MCF 10A (cell line): ENCODE results near the gene ZBTB5. TPM values are rescaled to one million over a fixed set of nuclear protein-coding genes. Genes with fewer than 3 reads are reported as not detected.

Source experiments
- BruUV-seq: library from RNA; stranded (reverse); fragments of 400-500 nt; replicated peaks from 2 replicates; lab custom pipeline; 2021; lab: Mats Ljungman, UMichigan
- CTCF ChIA-PET: fragments of 300-600 bp; sonication (Branson Sonifier 250); formaldehyde crosslinking; extraction: SDS; loops from one replicate; lab custom pipeline; 2021; ENCODE audit warnings: antibody characterized with exemption, inconsistent platforms; lab: Yijun Ruan, JAX
- POLR2A ChIA-PET: fragments of 300-600, 350-650 bp; sonication (Branson Sonifier 250); formaldehyde crosslinking; extraction: SDS; loops from one replicate; lab custom pipeline; 2020; ENCODE audit warnings: antibody characterized with exemption, inconsistent platforms; lab: Yijun Ruan, JAX
- DNase-seq: peaks from one replicate; pipeline ENCODE4 v3.0.0-alpha.2; 2018; ENCODE audit not compliant: unreplicated experiment
- H3K27ac Mint-ChIP-seq: one replicate; pipeline ENCODE4 v1.8.0; 2022; ENCODE audit warnings: mild to moderate bottlenecking, low read depth, mixed read lengths; ENCODE audit not compliant: unreplicated experiment
- H3K27me3 Mint-ChIP-seq: one replicate; pipeline ENCODE4 v1.8.0; 2022; ENCODE audit warnings: mixed read lengths; ENCODE audit not compliant: insufficient read depth, unreplicated experiment
- H3K36me3 Mint-ChIP-seq: one replicate; pipeline ENCODE4 v1.8.0; 2022; ENCODE audit warnings: mild to moderate bottlenecking, moderate library complexity, mixed read lengths; ENCODE audit not compliant: insufficient read depth, unreplicated experiment
- H3K4me1 Mint-ChIP-seq: one replicate; pipeline ENCODE4 v1.8.0; 2022; ENCODE audit warnings: mixed read lengths; ENCODE audit not compliant: insufficient read depth, unreplicated experiment
- H3K4me3 Mint-ChIP-seq: one replicate; pipeline ENCODE4 v1.8.0; 2022; ENCODE audit warnings: mild to moderate bottlenecking, moderate library complexity, mixed read lengths; ENCODE audit not compliant: unreplicated experiment
- H3K9me3 Mint-ChIP-seq: one replicate; pipeline ENCODE4 v1.8.0; 2022; ENCODE audit warnings: mixed read lengths; ENCODE audit not compliant: unreplicated experiment
- CTCF ChIP-seq: fragments of 200-600 bp; IDR thresholded peaks from one replicate; pipeline ENCODE4 v1.8.0; 2022; ENCODE audit warnings: antibody characterized with exemption, mild to moderate bottlenecking; ENCODE audit not compliant: unreplicated experiment
- intact Hi-C: fragments of 100-400 bp; cut with micrococcal nuclease; formaldehyde crosslinking; loops from 2 replicates; pipeline ENCODE4 v1.14.1; 2022
- total RNA-seq: library from RNA; stranded (reverse); gene quantifications from 2 replicates; pipeline ENCODE4 v1.2.3, GENCODE V29; 2022

The ZBTB5 gene
- total RNA-seq, 1 experiment from 2014 or later, result 9.0 TPM

- no peak for DNase-seq
- no TSS peak for BruUV-seq
- Mint-ChIP-seq H3K4me3 (no peak overlapping the region), H3K27ac (no peak overlapping the region), H3K9me3 (no peaks in the 10 kb centered on the region), H3K36me3 (peaks cover 33% of the 10 kb centered on the region), H3K27me3 (no peaks in the 10 kb centered on the region), H3K4me1 (peaks cover 4% of the 10 kb centered on the region)
- ChIA-PET POLR2A (interaction anchor here (0.9 to 1.3 kb wide), 3 partner anchors 12 to 22 kb away, joined by 3 to 4 read pairs (median 3); partner anchors contain the start of gene POLR1E), CTCF (interaction anchor here (1.2 kb wide), 1 partner anchor 14 kb away, joined by 4 read pairs; no protein-coding TSS in a partner anchor)
- intact Hi-C loops, result no loop called here
- no peak for TF ChIP-seq CTCF
Measured at GRCh38 chr9:37508135-37508833, 43.0 kb upstream of the ZBTB5 start.

GRCh38 chr9:37507566-37508134 is 42.4 kb upstream of the ZBTB5 start:
- H3K27me3 Mint-ChIP-seq, result no peaks in the 10 kb centered on the region
- DNase-seq, result no peak
- no peak overlapping the region for H3K27ac Mint-ChIP-seq
- no peaks in the 10 kb centered on the region for H3K9me3 Mint-ChIP-seq
- no TSS peak for BruUV-seq
- intact Hi-C loops, result no loop called here
- ChIA-PET POLR2A (interaction anchor here (0.9 to 1.3 kb wide), 3 partner anchors 12 to 22 kb away, joined by 3 to 4 read pairs (median 3); partner anchors contain the start of gene POLR1E), CTCF (no interaction called here)
- peaks cover 38% of the 10 kb centered on the region for H3K36me3 Mint-ChIP-seq
- TF ChIP-seq CTCF, result no peak
- no peak overlapping the region for H3K4me3 Mint-ChIP-seq
- peaks cover 4% of the 10 kb centered on the region for H3K4me1 Mint-ChIP-seq

GRCh38 chr9:37504605-37505004 is 39.4 kb upstream of the ZBTB5 start:
- Mint-ChIP-seq H3K4me1 (peaks cover 4% of the 10 kb centered on the region), H3K4me3 (no peak overlapping the region), H3K27me3 (no peaks in the 10 kb centered on the region), H3K27ac (no peak overlapping the region), H3K9me3 (no peaks in the 10 kb centered on the region), H3K36me3 (peaks cover 67% of the 10 kb centered on the region)
- DNase-seq, result no peak
- intact Hi-C loops, result no loop called here
- ChIA-PET CTCF (no interaction called here), POLR2A (interaction anchor here (1.0 kb wide), 2 partner anchors 11 to 15 kb away, joined by 3 to 4 read pairs; no protein-coding TSS in a partner anchor)
- BruUV-seq, result no TSS peak
- no peak for TF ChIP-seq CTCF

GRCh38 chr9:37503736-37504135 is 38.5 kb upstream of the ZBTB5 start:
- no peaks in the 10 kb centered on the region for H3K9me3 Mint-ChIP-seq

More at GRCh38 chr9:37503736-37504135, 38.5 kb upstream of the ZBTB5 start:
- POLR2A ChIA-PET, result interaction anchor here (1.0 kb wide), 1 partner anchor 14 kb away, joined by 3 read pairs; no protein-coding TSS in a partner anchor
- BruUV-seq, result no TSS peak
- Mint-ChIP-seq H3K27me3 (no peaks in the 10 kb centered on the region), H3K4me3 (no peak overlapping the region), H3K36me3 (peaks cover 76% of the 10 kb centered on the region), H3K27ac (no peak overlapping the region), H3K4me1 (peaks cover 4% of the 10 kb centered on the region)
- CTCF ChIA-PET, result no interaction called here
- DNase-seq, result no peak
- intact Hi-C loops, result no loop called here
- TF ChIP-seq CTCF, result no peak
